Neural progenitor cell (in vitro differentiated cells): ENCODE results near the gene NES.

Source experiments
- CTCF ChIP-seq: fragments of 200-600 bp; sonication (generic); IDR thresholded peaks from 2 replicates; pipeline ENCODE4 v1.5.1; 2017; ENCODE audit warnings: antibody characterized with exemption, mild to moderate bottlenecking
- EZH2 ChIP-seq: fragments of 200-600 bp; sonication (generic); IDR thresholded peaks from 2 replicates; pipeline ENCODE4 v1.6.1; 2017; ENCODE audit warnings: antibody characterized with exemption, mild to moderate bottlenecking, moderate library complexity

- TF ChIP-seq CTCF (no peak), EZH2 (no peak)
These were observed 14.0 kb upstream of the NES start for GRCh38 chr1:156691191-156691590.
